Osteoblast (primary cell): ENCODE results near the gene C1QTNF4. TPM values are rescaled to one million over a fixed set of nuclear protein-coding genes. Genes with fewer than 3 reads are reported as not detected.

ENCODE experiments used
- DNase-seq: peaks from one replicate; pipeline ENCODE4 v3.0.0; 2011; ENCODE audit warnings: low spot score, mixed read lengths; ENCODE audit not compliant: insufficient read length; ENCODE audit errors: missing footprints
- H2AFZ ChIP-seq: 2 replicates; pipeline ENCODE4 v1.6.0; 2011; ENCODE audit warnings: mild to moderate bottlenecking, low read length
- H3K27ac ChIP-seq: 2 replicates; pipeline ENCODE4 v1.5.1; 2011; ENCODE audit warnings: mild to moderate bottlenecking, low read depth, low read length, moderate library complexity
- H3K27me3 ChIP-seq: 2 replicates; pipeline ENCODE4 v1.6.0; 2012; ENCODE audit warnings: mild to moderate bottlenecking, control low read depth, inconsistent platforms, low read length, moderate library complexity; ENCODE audit not compliant: insufficient read depth
- H3K36me3 ChIP-seq: 2 replicates; pipeline ENCODE4 v1.5.1; 2011; ENCODE audit warnings: mild to moderate bottlenecking, low read length, control low read depth, moderate library complexity; ENCODE audit not compliant: insufficient read depth
- H3K4me1 ChIP-seq: 2 replicates; pipeline ENCODE4 v1.5.1; 2011; ENCODE audit warnings: mild to moderate bottlenecking, low read length, control low read depth, moderate library complexity; ENCODE audit not compliant: insufficient read depth
- H3K4me2 ChIP-seq: 2 replicates; pipeline ENCODE4 v1.6.0; 2011; ENCODE audit warnings: mild to moderate bottlenecking, low read length; ENCODE audit not compliant: insufficient read depth
- H3K4me3 ChIP-seq: fragments of 200-600 bp; sonication (generic); 3 replicates; pipeline ENCODE4 v1.5.1; 2012; ENCODE audit warnings: mild to moderate bottlenecking, low read length, inconsistent platforms; ENCODE audit not compliant: insufficient read depth
- H3K79me2 ChIP-seq: 2 replicates; pipeline ENCODE4 v1.6.0; 2012; ENCODE audit warnings: mild to moderate bottlenecking, low read length, control low read depth, inconsistent platforms; ENCODE audit not compliant: insufficient read depth
- H3K9me3 ChIP-seq: 2 replicates; pipeline ENCODE4 v1.5.1; 2011; ENCODE audit warnings: low read depth, low read length, control low read depth
- H4K20me1 ChIP-seq: 2 replicates; pipeline ENCODE4 v1.6.0; 2012; ENCODE audit warnings: mild to moderate bottlenecking, low read length, control low read depth; ENCODE audit not compliant: insufficient read depth
- total RNA-seq: library from RNA; depleted of rRNA; stranded (reverse); fragments of >200 nt; gene quantifications from 2 replicates; pipeline ENCODE4 v1.2.3, GENCODE V29; 2012
- TF ChIP-seq, protein P1 (sequence below): IDR thresholded peaks from 2 replicates; pipeline ENCODE4 v1.5.1; 2011; ENCODE audit warnings: mild to moderate bottlenecking, low read depth, low read length, moderate library complexity; ENCODE audit errors: extremely low read depth

The C1QTNF4 gene
- total RNA-seq, 1 donor: 0.36 TPM

DNA sequence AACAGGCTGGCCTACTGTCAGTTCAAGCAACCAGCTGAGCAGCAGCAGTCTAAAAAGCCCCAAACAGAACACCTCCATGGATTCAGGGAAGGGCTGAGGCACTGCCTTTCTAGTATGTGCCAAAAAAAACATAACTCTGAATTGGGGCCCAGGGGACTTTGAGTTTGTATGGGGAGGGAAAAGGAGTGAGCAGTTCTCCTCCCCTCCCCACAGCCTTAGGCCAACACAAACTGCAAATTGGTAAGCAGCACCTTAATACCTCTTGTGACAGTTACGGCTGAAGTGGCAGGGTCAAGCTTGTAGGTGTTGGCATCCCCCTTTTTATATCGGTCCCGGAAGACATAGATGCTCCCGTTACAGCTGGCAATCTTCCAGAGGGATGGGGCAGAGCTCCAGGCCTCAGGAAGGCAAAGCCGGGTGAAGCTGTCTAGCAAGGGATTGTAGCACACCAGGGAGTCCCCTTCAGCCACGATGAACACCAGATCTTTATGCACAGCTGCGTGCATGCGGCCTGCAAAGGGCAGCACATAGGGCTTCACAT is 21.4 kb downstream of the C1QTNF4 start:
- H2AFZ ChIP-seq: no peak overlapping the region
- H3K27ac ChIP-seq: peak overlapping the region; percentile 60
- peaks cover 59% of the 10 kb centered on the region for H3K79me2 ChIP-seq
- DNase-seq: peak; percentile 86
- H3K9me3 ChIP-seq: no peaks in the 10 kb centered on the region
- H4K20me1 ChIP-seq: peaks cover 6% of the 10 kb centered on the region
- TF ChIP-seq, protein P1, sequence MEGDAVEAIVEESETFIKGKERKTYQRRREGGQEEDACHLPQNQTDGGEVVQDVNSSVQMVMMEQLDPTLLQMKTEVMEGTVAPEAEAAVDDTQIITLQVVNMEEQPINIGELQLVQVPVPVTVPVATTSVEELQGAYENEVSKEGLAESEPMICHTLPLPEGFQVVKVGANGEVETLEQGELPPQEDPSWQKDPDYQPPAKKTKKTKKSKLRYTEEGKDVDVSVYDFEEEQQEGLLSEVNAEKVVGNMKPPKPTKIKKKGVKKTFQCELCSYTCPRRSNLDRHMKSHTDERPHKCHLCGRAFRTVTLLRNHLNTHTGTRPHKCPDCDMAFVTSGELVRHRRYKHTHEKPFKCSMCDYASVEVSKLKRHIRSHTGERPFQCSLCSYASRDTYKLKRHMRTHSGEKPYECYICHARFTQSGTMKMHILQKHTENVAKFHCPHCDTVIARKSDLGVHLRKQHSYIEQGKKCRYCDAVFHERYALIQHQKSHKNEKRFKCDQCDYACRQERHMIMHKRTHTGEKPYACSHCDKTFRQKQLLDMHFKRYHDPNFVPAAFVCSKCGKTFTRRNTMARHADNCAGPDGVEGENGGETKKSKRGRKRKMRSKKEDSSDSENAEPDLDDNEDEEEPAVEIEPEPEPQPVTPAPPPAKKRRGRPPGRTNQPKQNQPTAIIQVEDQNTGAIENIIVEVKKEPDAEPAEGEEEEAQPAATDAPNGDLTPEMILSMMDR: no peak
- no peaks in the 10 kb centered on the region for H3K27me3 ChIP-seq
- H3K36me3 ChIP-seq: peaks cover 42% of the 10 kb centered on the region
- no peak overlapping the region for H3K4me3 ChIP-seq
- peaks cover 30% of the 10 kb centered on the region for H3K4me1 ChIP-seq
- peak overlapping the region; percentile 26 for H3K4me2 ChIP-seq

DNA sequence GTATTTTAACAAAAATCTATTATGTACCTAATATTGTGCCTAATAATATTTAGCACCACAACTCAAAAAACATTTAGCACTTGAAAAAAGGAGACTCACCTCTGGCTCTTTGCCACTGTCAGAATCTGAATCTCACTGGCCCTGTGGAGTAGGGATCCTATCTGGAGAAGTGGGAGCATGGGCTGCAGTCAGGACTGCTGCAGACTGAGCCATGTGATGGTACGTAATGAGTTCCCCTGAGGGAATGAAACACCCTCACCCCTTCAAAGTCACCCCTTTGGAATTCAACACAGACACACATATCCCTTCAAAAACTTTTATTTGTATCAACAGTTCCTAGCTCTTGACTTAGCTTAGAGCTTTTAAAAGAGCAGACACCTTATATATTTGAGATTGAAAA is 22.3 kb downstream of the C1QTNF4 start:
- peaks cover 22% of the 10 kb centered on the region for H3K4me1 ChIP-seq
- H3K4me3 ChIP-seq: no peak overlapping the region
- peak overlapping the region; percentile 26 for H3K4me2 ChIP-seq
- peaks cover 58% of the 10 kb centered on the region for H3K79me2 ChIP-seq
- H2AFZ ChIP-seq: no peak overlapping the region
- DNase-seq: peak; percentile 95
- TF ChIP-seq, protein P1: no peak
- H4K20me1 ChIP-seq: peaks cover 6% of the 10 kb centered on the region
- peaks cover 35% of the 10 kb centered on the region for H3K36me3 ChIP-seq
- no peaks in the 10 kb centered on the region for H3K27me3 ChIP-seq
- peak overlapping the region; percentile 60 for H3K27ac ChIP-seq
- no peaks in the 10 kb centered on the region for H3K9me3 ChIP-seq

DNA sequence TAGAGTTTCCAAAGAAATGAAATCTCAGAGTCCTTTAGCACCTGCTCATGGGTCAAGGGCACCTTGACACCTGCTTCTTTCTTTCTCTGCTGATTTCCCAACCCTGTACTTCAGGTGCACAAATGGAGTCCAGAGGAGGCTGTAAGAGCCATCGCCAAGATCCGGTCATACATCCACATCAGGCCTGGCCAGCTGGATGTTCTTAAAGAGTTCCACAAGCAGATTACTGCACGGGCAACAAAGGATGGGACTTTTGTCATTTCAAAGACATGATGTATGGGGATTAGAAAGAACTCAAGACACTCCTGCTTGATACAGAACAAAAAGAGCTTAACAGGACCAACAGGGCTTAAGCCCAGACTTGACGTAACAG is 22.9 kb downstream of the C1QTNF4 start:
- Histone ChIP-seq H3K36me3 (peaks cover 34% of the 10 kb centered on the region), H3K79me2 (peaks cover 59% of the 10 kb centered on the region), H3K27ac (peak overlapping the region; percentile 54)

DNA sequence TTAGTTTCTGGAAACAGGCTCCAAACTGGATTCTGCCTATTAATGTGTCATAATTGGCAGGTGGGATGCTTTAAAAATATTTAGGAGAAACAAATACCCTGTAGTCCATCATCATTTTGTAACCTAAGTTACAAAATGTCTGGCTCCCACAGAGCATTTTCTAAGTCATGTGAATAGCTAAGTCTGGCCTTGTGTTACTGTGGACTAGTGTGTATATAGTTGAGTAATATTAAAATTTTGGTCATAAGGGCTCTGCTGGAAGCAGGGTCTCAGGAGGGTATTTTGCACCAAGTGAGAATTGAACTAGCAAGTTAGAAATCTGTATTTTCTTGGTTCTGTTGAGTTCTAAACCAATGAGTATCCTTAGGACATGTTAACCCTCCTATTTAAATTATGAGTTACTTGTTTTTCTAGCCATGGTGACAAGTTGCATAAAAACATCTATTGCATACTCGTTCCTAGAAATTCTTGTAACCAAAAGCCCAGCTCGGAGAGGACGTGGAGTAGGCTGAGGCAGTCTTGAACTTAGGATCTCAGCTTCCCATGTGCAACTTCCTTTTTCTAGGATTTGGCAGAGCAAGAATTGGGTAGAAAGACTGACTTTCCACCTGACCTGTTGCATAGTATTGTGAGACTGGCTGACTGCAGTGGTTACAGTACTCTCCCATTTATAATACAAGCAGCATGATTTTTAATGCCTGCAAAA is 23.4 kb downstream of the C1QTNF4 start:
- H4K20me1 ChIP-seq: peaks cover 6% of the 10 kb centered on the region
- no peaks in the 10 kb centered on the region for H3K27me3 ChIP-seq
- H3K9me3 ChIP-seq: no peaks in the 10 kb centered on the region
- H3K4me1 ChIP-seq: peaks cover 28% of the 10 kb centered on the region
- H3K27ac ChIP-seq: no peak overlapping the region
- H3K36me3 ChIP-seq: peaks cover 31% of the 10 kb centered on the region
- no peak overlapping the region for H3K4me2 ChIP-seq
- peaks cover 61% of the 10 kb centered on the region for H3K79me2 ChIP-seq
- TF ChIP-seq, protein P1: no peak
- DNase-seq: no peak
- H2AFZ ChIP-seq: no peak overlapping the region
- H3K4me3 ChIP-seq: no peak overlapping the region

More for the DNA sequence above, 22.9 kb downstream of the C1QTNF4 start:
- Histone ChIP-seq H3K4me2 (no peak overlapping the region), H3K4me3 (no peak overlapping the region), H3K27me3 (no peaks in the 10 kb centered on the region), H3K4me1 (peaks cover 25% of the 10 kb centered on the region), H4K20me1 (peaks cover 6% of the 10 kb centered on the region), H2AFZ (no peak overlapping the region), H3K9me3 (no peaks in the 10 kb centered on the region)
- no peak for DNase-seq
- TF ChIP-seq, protein P1: no peak
